GM15510 (cell line): ENCODE data around the gene HSPG2.

Experiments used
- POLR2A ChIP-seq: IDR thresholded peaks from 3 replicates; pipeline ENCODE4 v1.6.1; 2011; ENCODE audit warnings: borderline replicate concordance; ENCODE audit not compliant: insufficient read length; ENCODE audit errors: extremely low read depth

Gene HSPG2

GRCh38 chr1:21893046-21893805 lies 43.9 kb downstream of the HSPG2 start:
- TF ChIP-seq POLR2A: no peak

DNA sequence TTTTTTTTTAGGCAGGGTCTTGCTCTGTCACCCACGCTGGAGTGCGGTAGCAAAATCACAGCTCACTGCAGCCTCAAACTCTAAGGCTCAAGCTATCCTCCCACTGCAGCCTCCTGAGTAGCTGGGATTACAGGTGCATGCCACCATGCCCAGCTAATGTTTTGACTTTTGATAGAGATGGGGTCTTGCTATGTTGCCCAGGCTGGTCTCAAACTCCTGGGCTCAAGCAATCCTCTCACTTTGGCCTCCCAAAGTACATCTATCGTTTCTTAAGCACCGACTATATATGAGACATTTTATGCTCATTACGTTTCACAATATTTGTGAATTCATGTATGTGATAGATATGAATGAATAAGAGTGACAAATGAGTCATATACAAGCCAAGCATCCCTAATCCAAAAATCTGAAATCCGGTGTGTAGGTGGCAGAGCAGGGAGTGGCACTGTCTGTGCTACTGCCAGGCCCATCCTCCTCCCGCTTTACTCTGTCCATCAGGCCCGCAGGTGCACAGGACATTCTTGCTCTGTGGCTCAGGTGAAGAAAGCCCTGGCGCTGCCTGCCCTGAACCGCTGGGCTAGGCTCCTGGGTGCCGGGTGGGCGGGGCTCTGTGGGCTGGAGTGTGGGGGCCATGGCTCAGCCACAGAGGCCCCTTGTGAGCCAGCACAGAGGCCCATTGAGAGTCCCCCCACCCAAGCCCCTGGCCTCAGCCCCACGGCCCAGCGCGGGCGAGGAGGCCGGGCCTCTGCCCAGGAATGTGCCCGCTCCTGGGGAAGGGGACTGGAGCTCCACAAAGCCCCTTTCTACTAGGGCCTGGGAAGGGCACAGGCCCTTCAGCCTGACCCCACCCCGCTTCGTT lies 45.3 kb downstream of the HSPG2 start:
- no peak for TF ChIP-seq POLR2A

DNA sequence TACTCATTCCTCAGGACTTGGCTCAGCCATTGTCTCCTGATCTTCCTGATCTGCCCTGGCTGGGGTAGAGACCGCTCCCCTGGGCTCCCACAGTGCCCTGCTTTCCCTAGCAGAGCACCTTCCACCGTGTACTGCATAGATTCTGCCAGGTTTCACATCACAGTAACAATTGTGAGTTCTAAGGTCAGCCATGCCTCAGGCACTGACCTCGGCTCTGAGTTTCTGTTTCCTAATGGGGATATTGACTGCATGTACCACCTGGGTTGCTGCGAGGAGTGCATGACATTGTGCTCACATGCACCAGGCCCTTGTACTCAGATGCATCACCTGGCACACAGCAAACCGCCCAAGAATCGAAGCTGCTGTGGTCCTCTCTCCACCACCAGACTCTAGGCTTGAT lies 46.0 kb downstream of the HSPG2 start:
- TF ChIP-seq POLR2A: no peak

DNA sequence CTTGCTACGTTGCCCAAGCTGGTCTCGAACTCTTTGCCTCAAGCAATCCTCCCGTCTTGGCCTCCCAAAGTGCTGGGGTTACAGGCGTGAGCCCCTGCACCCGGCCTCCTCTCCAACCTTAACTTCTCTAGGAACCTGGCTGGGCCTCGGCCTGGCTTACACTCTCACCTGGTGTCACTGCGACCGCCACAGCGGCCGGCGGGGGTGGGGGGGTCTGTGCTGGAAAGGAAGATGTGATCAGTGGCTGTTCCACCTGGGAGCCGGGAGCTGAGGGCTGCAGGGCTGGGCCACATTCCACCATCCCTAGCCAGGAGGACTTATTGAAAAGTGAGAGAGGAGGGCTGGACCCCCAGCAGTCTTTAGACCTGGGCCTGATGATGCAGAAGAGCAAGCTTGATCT lies 48.6 kb downstream of the HSPG2 start:
- no peak for TF ChIP-seq POLR2A

- no peak for TF ChIP-seq POLR2A
These were observed 49.3 kb downstream of the HSPG2 start for GRCh38 chr1:21887796-21888195.

GRCh38 chr1:21887216-21887736 lies 49.8 kb downstream of the HSPG2 start:
- no peak for TF ChIP-seq POLR2A

GRCh38 chr1:21886486-21887215 lies 50.5 kb downstream of the HSPG2 start:
- no peak for TF ChIP-seq POLR2A

- no peak for TF ChIP-seq POLR2A
These were observed 51.7 kb downstream of the HSPG2 start for GRCh38 chr1:21885236-21886037.

- TF ChIP-seq POLR2A: no peak
These were observed 52.5 kb downstream of the HSPG2 start for GRCh38 chr1:21884456-21885235.

DNA sequence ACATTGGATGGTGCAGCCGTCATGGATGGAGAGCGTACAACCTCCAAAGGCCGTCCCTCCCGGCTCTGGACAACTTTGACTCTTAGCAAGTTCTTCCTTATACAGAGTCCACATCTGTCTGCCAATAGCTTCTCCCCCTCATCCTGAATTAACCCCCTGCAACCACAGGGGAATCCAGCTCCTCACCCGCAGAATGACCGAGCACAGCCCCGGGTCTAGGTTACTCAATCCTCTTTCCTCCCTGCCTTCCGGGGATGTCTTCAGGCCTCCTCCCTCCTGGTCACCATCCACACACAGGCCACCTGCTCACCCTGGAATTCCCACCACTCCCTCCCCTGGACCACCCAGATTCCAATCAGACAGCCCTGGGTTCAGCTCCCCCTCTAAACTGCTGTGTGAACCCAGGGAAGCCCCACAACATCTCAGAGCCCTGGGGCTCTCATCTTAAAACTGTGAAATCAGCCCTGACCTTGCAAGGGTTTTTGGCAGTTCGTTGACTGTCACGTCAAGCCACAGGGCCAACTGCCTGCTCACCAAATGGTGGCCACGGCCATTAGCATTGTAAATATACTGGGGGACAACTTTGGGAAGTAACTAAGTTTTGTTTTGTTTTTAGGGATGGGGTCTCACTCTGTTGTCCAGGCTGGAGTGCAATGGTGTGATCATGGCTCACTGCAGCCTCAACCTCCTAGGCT lies 54.2 kb downstream of the HSPG2 start:
- TF ChIP-seq POLR2A: no peak

DNA sequence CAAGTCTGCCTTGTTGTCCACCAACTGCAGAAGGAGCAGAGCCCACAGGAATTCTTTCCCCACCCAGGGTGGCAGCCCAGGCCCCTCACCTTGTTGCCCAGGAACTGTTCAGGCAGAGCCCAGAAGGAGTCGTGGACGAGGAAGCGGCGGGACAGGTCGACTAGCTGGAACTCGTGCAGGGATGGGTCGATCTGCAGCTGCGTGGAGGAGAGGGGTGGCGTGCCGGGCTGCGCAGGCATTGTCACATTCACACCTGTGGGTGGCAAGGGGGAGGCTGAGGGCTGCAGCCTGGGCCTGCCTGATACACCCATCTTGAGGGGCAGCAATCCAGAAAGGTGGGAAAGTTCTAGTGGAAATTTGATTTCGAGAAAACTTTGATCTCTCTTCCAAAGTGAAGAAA lies 55.9 kb downstream of the HSPG2 start:
- TF ChIP-seq POLR2A: no peak

- TF ChIP-seq POLR2A: no peak
These were observed 56.5 kb downstream of the HSPG2 start for GRCh38 chr1:21880619-21880970.

- no peak for TF ChIP-seq POLR2A
These were observed 57.0 kb downstream of the HSPG2 start for GRCh38 chr1:21879928-21880618.

DNA sequence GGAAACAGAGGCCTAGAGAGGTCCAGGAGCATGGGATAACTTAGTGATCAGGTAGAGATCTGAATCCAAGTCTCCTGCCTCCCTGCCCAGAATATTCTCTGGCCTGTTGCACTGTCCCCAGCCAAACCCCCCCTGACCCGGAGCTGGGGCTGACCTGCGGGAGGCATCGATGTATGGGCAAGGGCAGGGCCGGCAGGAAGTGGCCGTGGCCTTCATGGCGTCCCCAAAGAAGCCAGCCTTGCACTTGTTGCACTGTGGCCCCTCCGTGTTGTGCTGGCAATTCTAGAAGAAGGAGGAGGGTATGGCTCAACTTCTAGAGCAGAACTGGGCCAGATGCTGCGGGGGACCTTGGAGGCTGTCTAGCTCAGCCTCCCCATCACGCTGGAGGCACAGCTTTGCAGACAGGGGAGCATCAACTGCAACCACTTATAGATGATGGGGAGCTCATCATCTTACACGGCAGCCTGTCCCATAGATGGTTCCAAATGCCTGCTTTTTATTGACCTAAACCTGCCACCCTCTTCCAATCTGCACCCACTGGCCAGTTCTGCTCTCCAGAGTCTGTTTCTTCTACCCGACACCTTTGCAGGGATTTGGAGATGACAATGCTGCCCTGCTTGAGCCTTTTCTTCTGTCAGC lies 58.2 kb downstream of the HSPG2 start:
- no peak for TF ChIP-seq POLR2A
